GM19328 (cell line): Measurements from ENCODE around the gene RNF181.
"Not testable (repeated sequence)": the region's sequence is repeated elsewhere in the genome, so short reads cannot be mapped to it uniquely, and the experiment has no call there.

Source experiments
- ATAC-seq: cut with Tn5 transposase; IDR thresholded peaks from one replicate; pipeline ENCODE4 v1.9.1; 2021; ENCODE audit warnings: mild to moderate bottlenecking, moderate library complexity; ENCODE audit not compliant: unreplicated experiment

Gene RNF181

DNA sequence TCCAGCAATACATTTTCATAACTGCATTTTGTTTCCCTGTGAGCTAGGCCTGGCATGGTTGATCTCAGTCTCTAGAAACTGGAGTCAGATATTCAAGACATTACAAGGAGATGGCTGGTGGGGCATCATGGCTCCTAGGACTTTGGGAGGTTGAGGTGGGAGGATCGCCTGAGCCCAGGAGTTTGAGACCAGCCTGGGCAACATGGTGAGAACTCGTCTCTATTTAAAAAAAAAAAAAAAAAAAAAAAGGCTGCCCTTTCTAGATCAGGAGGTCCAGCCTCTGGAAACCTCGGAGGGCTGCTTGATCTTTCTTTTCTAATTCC, 18.5 kb upstream of the RNF181 start:
- no peak for ATAC-seq

DNA sequence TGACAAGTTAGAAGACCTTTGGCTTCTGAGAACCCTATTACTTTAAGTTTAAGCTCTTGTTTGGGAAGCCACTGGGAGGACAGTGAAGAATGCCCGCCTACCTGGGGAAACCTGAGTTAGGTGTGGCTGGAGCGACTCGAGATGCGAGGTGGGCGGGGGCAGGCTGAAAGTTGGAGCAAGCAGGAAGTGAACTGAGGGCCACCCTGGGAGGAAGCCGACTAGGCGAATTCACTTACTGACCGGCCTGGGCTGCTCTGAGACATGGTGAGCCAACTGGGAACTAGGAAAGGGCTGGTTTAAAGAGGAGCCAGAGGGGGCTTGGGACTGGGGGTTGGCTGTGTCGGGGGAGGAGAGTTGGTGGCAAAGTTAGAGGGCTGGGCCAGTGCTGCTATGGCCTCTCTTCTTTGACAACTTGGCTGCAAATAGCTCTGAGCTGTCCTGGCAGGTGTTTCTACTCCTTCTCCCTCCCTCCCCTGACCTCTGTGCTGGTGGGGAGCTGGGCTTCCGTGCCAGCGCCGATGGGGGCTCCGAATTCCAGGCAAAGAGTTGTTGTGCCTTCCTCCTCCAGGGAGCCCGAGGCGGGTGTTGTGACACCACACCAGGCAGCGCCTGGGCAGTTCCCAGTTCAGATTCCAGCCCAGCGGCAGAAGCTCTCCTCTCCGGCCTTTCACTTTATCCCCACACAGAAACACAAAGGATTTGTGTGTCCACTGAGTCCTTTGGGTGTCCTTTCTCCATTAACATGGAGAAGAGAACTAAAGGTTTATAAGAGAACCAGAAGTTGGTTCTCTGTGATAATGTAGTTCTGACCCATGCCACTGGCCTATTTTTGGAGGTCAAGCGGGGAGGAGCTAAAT, 17.9 kb upstream of the RNF181 start, which contains the start of gene VAMP8:
VAMP8 (plus strand) TSS at position 201 of the 857 bp plus-strand sequence; CDS start at position 262, 61 bp downstream.
- peak; percentile 55 for ATAC-seq

DNA sequence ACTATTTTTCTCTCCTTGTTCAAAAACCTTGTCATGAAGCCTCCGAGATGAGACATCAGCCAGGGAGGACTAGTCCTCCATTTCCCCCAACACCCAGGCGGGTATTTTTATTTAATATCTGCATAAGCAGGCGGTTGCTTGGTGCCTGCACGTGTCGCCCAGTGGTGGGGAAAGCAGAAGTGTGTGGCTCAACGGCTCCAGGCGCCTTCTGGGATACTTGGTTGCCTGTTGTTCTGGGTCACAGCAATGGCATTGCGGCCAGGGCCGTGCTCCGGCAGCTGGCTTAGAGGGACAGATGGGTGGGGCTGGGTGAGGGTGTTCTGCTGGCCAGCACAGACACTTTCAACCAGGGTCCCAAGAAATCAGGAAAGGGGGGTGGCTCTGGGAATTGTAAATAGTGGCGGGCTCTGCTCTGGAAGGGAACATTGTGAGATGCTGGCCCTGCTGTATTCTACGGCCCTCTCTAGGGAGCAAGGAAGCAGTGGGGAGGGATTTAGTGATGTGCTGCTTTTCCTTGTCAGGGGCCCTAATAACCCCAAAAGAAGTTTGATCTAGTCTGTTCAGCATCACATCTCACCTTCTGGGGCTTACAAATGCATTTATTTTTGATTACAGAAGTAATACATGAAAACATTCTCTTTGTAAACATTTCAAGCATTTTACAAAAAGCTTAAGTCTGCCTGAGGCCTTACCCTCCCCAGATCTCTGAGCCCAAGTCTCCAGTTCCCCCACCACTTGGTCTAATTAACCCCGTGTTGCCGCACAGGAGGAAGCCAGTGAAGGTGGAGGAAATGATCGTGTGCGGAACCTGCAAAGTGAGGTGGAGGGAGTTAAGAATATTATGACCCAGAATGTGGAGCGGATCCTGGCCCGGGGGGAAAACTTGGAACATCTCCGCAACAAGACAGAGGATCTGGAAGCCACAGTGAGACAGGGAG, 17.0 kb upstream of the RNF181 start:
- peak; percentile 32 for ATAC-seq

DNA sequence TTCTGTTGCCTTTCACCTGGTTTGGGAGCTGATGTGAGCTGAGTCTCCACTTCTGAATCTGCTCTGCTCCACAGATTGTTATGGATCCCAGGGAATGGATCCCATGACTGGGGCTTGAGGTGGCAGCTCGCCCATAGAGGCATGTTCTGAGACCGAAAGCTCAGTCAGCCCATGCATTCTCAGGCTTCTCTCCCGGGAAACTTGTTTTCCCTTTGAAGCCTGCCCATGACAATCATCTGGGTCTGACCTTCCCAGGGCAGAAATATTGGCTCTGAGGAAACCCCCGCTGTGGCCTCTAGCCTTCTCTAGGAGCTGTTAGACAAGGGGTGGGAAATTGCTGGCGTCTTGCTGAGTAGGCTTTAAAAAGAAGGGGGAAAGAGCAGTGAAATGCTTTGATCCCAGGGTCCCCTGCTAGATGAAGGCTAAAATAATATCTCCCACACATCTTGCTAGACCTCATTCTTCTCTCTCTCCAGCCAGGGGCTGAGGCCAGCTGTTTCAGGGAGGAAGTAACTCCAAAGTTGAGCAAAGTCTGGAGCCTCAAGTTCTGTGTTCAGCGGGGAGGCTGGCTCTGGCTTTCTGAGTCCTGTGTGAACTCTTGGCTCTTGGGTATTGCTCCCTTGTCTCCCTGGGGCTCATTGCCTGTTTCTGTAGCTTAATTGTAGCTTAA, 16.1 kb upstream of the RNF181 start:
- ATAC-seq: no peak

DNA sequence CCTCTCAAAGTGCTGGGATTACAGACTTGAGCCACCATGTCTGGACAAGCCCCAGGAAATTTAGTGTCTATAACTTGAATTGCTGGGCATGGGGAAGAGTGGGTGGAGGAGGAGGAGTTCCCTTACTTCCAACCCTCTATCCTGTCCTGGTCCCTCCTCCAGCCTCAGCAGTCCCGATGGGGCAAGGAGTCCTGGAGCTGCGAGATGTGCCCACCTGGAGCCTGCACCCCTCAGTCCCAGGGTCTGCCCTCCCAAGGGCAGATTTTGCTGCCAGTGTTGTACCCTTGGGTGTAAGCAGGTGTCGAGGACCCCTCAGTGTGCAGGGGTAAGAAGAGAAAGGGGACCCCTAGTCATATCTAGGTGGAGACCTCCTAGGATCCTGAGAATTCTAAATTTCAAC, 15.3 kb upstream of the RNF181 start:
- ATAC-seq: no peak

DNA sequence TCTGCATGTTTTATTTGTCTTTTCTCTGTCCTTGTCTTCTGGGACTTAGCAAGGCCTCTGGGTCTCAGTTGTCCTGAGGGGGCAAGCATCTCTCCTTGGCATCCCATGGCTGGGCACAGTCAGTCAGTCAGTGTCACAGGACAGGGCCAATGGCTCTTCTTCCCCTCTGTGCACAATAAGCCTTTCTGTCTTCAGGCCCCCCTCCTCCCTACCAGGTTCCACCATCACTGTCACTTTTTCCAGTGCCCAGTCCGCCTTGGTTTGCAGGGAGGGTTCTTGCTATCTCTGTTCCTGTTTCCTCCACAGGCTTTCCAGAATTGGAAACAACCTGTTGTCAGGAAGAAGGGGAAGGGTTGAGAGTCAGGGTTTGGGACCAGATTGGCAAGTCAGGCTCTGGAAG, 13.1 kb upstream of the RNF181 start:
- ATAC-seq: no peak

DNA sequence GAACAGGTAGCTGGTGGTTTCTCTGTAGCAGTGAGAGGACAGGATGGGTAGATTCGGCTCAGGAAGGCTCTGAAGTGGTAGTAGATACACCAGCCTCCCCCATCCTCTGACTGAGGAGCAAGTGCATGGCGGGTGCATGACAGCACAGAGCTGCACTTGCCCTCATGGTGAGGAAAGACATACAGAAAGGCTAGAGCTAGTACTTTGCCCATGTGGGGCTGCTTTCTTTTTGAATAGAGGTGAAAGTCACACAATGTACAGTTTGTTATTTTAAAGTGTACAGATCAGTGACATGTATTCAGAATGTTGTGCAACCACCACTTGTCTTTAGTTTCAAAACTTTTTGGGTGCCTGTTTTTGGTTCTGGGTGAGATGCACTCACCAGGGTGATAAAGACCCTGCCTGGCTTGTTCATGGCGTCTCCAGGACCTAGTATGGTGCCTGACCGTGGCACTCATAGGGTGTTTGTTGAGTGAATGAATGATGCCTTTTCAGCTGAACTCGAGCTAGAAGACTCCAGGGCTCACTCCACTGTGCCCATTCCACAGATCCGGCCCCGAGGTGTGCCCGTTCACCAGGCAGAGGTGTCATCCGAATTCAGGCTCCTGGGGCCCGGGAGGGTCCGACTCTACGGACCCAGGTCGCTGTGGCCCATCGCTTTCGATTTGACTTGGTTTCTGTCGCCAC, 11.7 kb upstream of the RNF181 start:
- ATAC-seq: no peak

DNA sequence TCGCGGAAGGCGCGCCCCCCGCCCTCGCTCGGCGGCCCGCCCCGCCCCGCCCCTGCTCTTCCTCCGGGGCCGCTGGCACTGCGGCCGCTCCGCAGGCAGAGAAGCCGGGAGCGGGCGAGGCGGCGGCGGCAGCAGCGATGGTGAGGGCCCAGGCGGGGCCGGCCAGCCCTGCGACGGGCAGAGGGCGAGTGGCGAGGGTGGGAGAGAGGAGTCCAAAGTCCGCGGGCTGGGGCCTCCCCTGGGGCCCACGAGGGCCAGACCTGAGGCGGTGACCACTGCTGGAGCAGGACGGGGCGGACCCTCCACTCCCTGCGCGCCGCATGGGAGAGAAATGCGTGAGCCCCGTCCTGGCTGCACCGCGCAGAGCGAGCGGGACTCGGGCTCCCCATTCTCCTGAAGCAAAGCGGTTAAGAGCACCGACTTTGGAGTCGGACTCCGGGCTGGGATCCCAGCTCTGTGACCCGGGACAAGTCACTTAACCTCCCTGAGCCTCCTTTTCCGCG, 11.1 kb upstream of the RNF181 start, which contains the start of gene VAMP5:
VAMP5 (plus strand) TSS at position 78 of the 503 bp plus-strand sequence; CDS start at position 138, 60 bp downstream.
- no peak for ATAC-seq

DNA sequence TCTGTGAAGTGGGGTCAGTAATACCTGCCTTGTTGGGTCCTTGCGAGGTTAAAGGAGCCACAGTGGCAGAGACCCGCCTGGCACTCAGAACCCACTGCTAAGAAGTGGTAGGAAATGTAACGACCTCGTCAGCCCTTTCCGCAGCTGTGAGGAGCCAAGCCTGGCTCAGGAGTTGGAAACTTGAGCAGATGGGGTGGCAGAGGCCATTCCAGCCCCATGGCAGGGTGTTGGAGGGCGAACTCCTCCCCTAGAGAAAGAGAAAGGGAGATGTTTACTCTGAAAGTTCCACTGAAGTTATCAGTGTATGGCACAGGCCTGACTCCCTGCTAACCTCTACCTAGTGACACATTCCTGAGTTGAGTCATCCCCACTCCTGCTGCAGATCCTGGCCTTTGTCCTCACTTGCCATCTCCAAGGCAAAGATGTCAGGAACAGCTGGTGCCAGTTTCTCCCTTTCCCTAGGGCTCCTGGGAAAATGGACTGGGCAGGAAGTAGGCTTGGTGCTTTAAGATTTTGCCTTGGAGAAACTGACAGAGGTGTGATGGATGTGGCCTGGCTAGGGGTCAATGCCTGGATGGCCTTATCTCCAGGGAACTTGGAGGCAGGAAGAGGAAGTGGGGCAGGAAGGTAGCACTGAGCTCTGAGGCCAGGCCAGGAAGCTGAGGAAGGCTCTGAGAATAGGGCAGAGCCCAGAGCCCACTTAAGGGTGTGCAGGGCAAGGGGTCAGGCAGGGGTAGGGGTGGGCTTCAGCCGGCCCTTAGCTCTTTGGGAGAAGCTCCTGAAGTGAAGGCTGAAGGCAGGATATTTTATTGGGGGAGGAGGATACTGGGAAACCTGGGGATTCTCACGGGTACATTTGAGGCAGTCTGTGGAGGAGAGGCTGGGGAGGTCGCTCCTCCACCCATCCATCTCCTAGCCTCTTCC, 10.4 kb upstream of the RNF181 start:
- ATAC-seq: no peak

DNA sequence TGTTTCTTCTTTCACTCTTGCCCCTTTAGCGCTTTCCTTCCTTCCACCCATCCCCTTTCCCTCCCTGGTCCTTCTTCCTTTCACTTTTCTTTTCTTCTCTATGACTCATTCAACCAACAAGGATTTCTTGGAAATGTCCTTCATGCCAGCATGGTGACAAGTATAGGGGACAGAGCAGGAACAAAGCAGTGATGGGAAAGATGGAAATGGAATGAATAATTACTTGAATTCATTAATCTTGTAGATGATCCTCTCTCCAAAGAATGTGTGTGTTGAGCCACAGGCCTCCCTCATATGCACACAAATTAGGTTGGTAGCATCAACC, 9.8 kb upstream of the RNF181 start:
- ATAC-seq: no peak

DNA sequence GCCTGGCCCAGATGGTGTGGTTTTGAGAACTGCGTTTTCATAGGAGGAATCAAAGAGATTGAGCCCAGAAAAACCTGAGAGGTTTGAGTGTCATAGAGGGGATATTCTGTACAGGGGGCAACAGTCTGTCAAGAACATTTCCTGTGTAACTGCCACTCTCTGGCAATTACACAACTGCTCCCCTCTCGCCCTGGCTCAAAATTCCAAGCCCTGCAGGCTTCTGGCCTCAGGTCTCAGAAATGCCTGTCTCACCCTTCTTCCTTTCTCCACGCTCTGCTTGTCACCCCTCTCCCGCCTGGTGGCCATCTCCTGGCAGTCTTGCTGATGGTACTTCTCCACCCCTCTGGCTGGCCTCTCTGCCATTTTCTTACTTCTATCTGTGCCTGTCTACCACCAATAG, 7.3 kb upstream of the RNF181 start:
- no peak for ATAC-seq

DNA sequence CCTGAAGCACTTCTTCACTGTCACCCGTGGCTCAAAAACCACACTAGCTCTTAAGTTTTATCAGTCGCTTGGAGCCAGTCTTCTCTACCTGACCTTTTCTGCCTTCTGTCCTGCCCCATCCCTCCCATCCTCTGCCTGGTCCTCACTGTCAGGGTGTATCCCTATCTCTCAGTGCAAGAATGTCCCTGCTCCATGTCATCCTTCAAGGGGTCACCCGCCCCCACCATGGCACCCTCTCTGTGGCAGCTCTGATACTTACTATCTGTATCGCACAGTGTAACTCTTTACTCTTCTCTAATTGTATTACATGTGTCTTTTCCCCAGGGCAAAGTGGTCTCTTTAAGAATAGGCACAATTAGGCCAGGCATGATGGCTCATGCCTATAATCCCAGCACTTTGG, 6.9 kb upstream of the RNF181 start:
- ATAC-seq: no peak

DNA sequence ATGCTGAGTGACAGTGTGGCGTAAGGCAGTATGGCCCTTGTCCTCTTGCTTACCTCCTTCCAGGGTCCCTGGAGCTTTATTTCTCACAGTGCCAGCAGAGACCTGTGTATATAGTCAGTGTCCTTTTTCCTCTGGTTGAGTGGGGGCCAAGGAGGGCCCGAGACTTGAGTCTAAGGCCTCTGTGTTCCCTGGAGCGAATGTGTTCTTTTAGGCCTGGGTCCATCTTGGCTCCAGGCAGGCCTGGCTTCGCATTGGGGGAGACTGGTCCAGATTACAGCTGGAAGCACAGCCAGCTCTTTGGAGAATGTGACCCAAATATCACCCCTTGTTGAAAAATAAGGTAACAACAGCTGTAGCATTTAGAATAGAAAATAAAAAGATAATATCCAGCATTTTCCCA, 6.4 kb upstream of the RNF181 start:
- no peak for ATAC-seq

DNA sequence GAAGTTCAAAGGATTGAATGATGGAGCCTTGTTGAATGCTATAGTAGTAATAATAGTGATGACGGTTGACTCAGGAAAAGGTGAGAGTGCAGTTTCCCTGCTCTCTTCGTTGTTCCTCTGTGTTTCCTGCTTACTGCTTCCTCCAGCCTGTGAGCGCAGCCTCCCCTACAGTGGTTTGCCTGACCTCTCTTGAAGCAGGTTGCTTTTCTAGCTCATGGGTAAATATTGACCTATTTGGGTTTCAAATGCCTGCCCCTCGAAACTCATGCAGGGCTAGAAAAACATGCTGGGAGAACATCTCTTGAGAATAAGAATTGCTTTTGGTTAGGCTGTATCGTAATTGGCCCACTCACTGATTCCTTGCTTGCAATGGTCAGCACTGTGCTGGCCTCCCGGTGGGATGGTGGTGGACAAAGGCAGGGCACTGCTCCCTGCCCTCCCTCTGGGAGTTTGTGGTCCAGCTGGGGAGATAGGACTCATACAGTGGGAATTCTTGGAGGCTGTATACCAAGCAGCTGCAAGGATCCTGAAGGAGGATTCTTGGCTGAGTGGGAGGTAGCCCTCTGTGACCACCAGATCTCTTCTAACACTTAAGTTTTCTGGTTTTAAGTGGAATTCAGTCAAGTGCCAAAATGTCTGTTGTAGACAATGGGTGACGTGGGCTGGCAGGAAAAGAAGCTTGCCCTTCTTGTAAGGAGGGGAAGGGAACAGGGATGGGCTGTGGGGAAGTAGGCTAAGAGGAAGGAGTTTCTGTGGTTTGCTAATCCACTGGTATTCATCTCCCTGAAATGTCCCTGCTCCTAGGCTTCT, 5.4 kb upstream of the RNF181 start:
- ATAC-seq: no peak

DNA sequence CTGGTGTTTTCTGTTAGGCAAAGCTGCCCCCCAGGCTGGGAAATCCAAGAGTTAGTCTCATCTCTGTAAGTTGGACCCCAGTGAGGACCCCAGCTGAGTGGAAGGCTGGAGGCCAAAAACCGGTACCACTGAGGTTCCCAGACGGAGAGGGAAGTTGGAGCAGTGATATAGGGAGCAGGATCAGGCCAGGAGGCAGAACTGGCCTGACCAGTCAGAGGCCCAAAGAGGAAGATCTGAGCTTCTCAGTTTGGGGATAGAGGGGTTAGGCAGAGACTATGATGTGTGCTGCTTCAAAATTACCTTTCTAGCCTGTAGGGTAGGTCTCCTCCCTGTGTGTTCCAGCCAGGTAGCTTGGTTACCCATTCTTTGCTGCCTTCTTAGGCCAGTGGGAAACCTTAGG, 4.6 kb upstream of the RNF181 start:
- no peak for ATAC-seq

DNA sequence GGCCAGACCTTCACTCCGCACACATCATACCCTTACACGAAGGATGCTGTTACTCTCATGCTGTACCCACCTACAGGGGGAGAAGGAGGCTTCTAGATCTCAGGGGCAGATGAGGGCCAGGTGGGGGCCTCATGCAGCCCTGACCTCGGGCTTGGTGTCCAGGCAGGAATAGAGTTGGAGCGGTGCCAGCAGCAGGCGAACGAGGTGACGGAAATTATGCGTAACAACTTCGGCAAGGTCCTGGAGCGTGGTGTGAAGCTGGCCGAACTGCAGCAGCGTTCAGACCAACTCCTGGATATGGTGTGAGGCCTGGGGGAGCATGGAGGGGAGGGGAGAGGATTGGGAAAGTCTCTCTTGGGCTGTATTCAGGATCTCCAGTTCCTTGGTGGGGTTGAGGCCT, 4.0 kb upstream of the RNF181 start:
- ATAC-seq: no peak

DNA sequence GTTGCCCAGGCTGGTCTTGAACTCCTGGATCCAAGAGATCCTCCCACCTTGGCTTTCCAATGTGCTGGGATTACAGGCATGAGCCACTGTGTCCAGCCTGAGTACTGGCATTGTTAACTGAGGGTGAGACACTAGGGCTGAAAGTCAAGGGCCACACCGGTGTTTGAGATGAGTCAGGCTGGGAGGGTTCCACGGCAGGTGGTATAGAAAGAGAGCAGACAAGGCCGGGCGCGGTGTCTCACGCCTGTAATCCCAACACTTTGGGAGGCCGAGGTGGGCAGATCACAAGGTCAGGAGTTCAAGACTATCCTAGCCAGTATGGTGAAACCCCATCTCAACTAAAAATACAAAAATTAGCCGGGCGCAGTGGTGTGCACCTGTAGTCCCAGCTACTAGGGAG, 3.2 kb upstream of the RNF181 start:
- not testable (repeated sequence) for ATAC-seq

DNA sequence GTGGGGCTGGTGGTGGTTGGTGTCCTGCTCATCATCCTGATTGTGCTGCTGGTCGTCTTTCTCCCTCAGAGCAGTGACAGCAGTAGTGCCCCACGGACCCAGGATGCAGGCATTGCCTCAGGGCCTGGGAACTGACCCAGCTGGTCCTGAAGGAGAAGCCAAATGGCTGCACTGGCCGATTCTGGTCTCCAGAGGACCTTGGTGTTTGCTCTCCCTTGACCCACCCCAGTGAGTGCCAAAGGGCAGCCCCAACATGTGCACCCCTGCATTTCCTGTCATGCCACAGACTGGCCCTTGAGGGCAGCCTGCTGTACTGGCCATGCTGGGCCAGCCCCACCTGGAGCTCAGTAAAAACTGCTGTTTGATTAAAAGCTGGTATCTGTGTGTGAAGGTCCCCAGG, 2.5 kb upstream of the RNF181 start:
- no peak for ATAC-seq
